HEK293 (cell line): Measurements from ENCODE around the gene MED14.

Source experiments
- CTCF ChIA-PET: fragments of 350-600 bp; formaldehyde crosslinking; extraction: SDS; loops from one replicate; lab custom pipeline; 2021; ENCODE audit warnings: antibody characterized with exemption; lab: Yijun Ruan, JAX
- POLR2A ChIA-PET: fragments of 300-600 bp; formaldehyde crosslinking; extraction: SDS; loops from one replicate; lab custom pipeline; 2020; ENCODE audit warnings: antibody characterized with exemption, inconsistent platforms; lab: Yijun Ruan, JAX
- H3K27ac ChIP-seq: fragments of 200-500 bp; sonication (Bioruptor generic); 2 replicates; pipeline ENCODE4 v1.5.1; 2014; ENCODE audit warnings: low read depth, low read length, control low read depth, inconsistent platforms; ENCODE audit errors: extremely low read depth
- H3K36me3 ChIP-seq, 2 experiments: fragments of 200-500 bp in 1 of 2; sonication (Bioruptor generic) in 1 of 2; 1 replicate in 1 of 2; 2 replicates in 1 of 2; pipeline ENCODE4 v1.5.1; 2014 to 2017; ENCODE audit warnings: inconsistent platforms in 2 of 2, low read length in 2 of 2; ENCODE audit not compliant: control insufficient read depth in 2 of 2, insufficient read depth in 1 of 2
- H3K4me1 ChIP-seq: fragments of 200-500 bp; sonication (Bioruptor generic); 2 replicates; pipeline ENCODE4 v1.5.1; 2014; ENCODE audit warnings: mild to moderate bottlenecking, low read length, inconsistent platforms; ENCODE audit not compliant: control insufficient read depth, insufficient read depth
- H3K4me3 ChIP-seq: 2 replicates; pipeline ENCODE4 v1.5.1; 2011; ENCODE audit warnings: low read depth, mild to moderate bottlenecking, control low read depth, low read length, moderate library complexity
- H3K9me3 ChIP-seq: fragments of 200-500 bp; sonication (Bioruptor generic); 2 replicates; pipeline ENCODE4 v1.5.1; 2014; ENCODE audit warnings: low read depth, low read length, inconsistent platforms; ENCODE audit not compliant: control insufficient read depth, insufficient read depth
- HIC1 ChIP-seq: fragments of 450-650 bp; formaldehyde crosslinking; IDR thresholded peaks from 2 replicates; pipeline ENCODE4 v1.5.1; 2016; ENCODE audit warnings: missing biosample characterization, missing genetic modification characterization
- PRDM10 ChIP-seq: fragments of 450-650 bp; formaldehyde crosslinking; IDR thresholded peaks from 2 replicates; pipeline ENCODE4 v1.5.1; 2016; ENCODE audit warnings: missing biosample characterization, missing genetic modification characterization
- SCRT2 ChIP-seq: fragments of 450-650 bp; formaldehyde crosslinking; IDR thresholded peaks from 2 replicates; pipeline ENCODE4 v1.5.1; 2016; ENCODE audit warnings: missing biosample characterization, missing genetic modification characterization
- TRIM28 ChIP-seq: IDR thresholded peaks from 2 replicates; pipeline ENCODE4 v1.6.1; 2011; ENCODE audit warnings: low read length, control low read depth, borderline replicate concordance
- ZFP3 ChIP-seq: fragments of 450-650 bp; formaldehyde crosslinking; IDR thresholded peaks from 2 replicates; pipeline ENCODE4 v1.5.1; 2016; ENCODE audit warnings: low read depth, missing biosample characterization, missing genetic modification characterization
- ZNF223 ChIP-seq: fragments of 450-650 bp; formaldehyde crosslinking; IDR thresholded peaks from 2 replicates; pipeline ENCODE4 v1.5.1; 2016; ENCODE audit warnings: missing biosample characterization, missing genetic modification characterization
- ZNF26 ChIP-seq: fragments of 450-650 bp; formaldehyde crosslinking; IDR thresholded peaks from 2 replicates; pipeline ENCODE4 v1.5.1; 2016; ENCODE audit warnings: missing biosample characterization, missing genetic modification characterization
- ZNF48 ChIP-seq: fragments of 450-650 bp; formaldehyde crosslinking; IDR thresholded peaks from 2 replicates; pipeline ENCODE4 v1.5.1; 2016; ENCODE audit warnings: missing biosample characterization, missing genetic modification characterization
- ZNF596 ChIP-seq: fragments of 450-650 bp; IDR thresholded peaks from 2 replicates; pipeline ENCODE4 v1.5.0; 2018; ENCODE audit warnings: missing biosample characterization, mild to moderate bottlenecking, missing genetic modification characterization, moderate library complexity
- ZNF692 ChIP-seq: fragments of 450-650 bp; formaldehyde crosslinking; IDR thresholded peaks from 2 replicates; pipeline ENCODE4 v1.5.1; 2016; ENCODE audit warnings: missing biosample characterization, missing genetic modification characterization

The MED14 gene

GRCh38 chrX:40746521-40746920, 11.2 kb upstream of the MED14 start:
- H3K27ac ChIP-seq, result no peak overlapping the region
- no peaks in the 10 kb centered on the region for H3K9me3 ChIP-seq
- H3K4me3 ChIP-seq, result no peak overlapping the region
- no peak for TF ChIP-seq ZFP3 (tag by site-specific recombination)
- TF ChIP-seq, all 188 proteins: peak for 0
- ChIA-PET POLR2A (no interaction called here), CTCF (no interaction called here)
- H3K36me3 ChIP-seq, result no peaks in the 10 kb centered on the region
- no peaks in the 10 kb centered on the region for H3K4me1 ChIP-seq

- peaks cover 32% of the 10 kb centered on the region for H3K4me1 ChIP-seq
- POLR2A ChIA-PET, result interaction anchor here (0.7 to 2.0 kb wide), 8 partner anchors 14 to 379 kb away, joined by 3 to 10 read pairs (median 4); partner anchors contain the start of genes CXorf38 and USP9X
- TF ChIP-seq PRDM10, result 0 out of 2 replicates have a peak, but pooled peaks have one; percentile 56
- TF ChIP-seq TRIM28, result peak; percentile 49; the same call in 1 of the 2 replicates
- no peak for TF ChIP-seq ZNF223 (tag by site-specific recombination)
- 0 out of 2 replicates have a peak, but pooled peaks have one; percentile 3 for TF ChIP-seq HIC1 (tag by site-specific recombination)
- TF ChIP-seq, all 188 proteins: peak for 3
- CTCF ChIA-PET, result interaction anchor here (0.5 to 1.8 kb wide), 10 partner anchors 9 to 186 kb away, joined by 3 to 6 read pairs (median 4); no protein-coding TSS in a partner anchor
- Histone ChIP-seq H3K27ac (peak overlapping the region; percentile 98), H3K4me3 (peak overlapping the region; percentile 98), H3K9me3 (no peaks in the 10 kb centered on the region), H3K36me3 (no peaks in the 10 kb centered on the region; a peak in 1 of 3 replicates)
Observed at GRCh38 chrX:40736170-40736505, 796 bp upstream of the MED14 start.

GRCh38 chrX:40734971-40735324, 394 bp downstream of the MED14 start:
- Histone ChIP-seq H3K4me3 (peak overlapping the region; percentile 98), H3K9me3 (no peaks in the 10 kb centered on the region), H3K36me3 (no peaks in the 10 kb centered on the region; a peak in 1 of 3 replicates), H3K4me1 (peaks cover 32% of the 10 kb centered on the region), H3K27ac (peak overlapping the region; percentile 98)
- ChIA-PET CTCF (interaction anchor here (0.7 to 1.8 kb wide), 9 partner anchors 10 to 1008 kb away, joined by 3 to 4 read pairs (median 3); no protein-coding TSS in a partner anchor), POLR2A (interaction anchor here (0.6 to 2.0 kb wide), 13 partner anchors 9 to 380 kb away, joined by 3 to 10 read pairs (median 3); partner anchors contain the start of genes CXorf38 and USP9X)
- TF ChIP-seq ZNF48 (tag by site-specific recombination), result no peak
- TF ChIP-seq SCRT2 (tag by site-specific recombination), result peak; percentile 45
- no peak for TF ChIP-seq ZNF26
- 0 out of 2 replicates have a peak, but pooled peaks have one; percentile 16 for TF ChIP-seq ZNF596 (tag by site-specific recombination)

- Histone ChIP-seq H3K4me1 (peaks cover 27% of the 10 kb centered on the region), H3K27ac (no peak overlapping the region), H3K36me3 (no peaks in the 10 kb centered on the region; a peak in 1 of 3 replicates), H3K9me3 (no peaks in the 10 kb centered on the region), H3K4me3 (peak overlapping the region; percentile 98)
- POLR2A ChIA-PET, result no interaction called here
- TF ChIP-seq ZNF692 (tag by site-specific recombination), result no peak
- CTCF ChIA-PET, result interaction anchor here (0.7 to 1.4 kb wide), 2 partner anchors 41 to 60 kb away, joined by 6 to 8 read pairs; no protein-coding TSS in a partner anchor
Observed at GRCh38 chrX:40733706-40734105, 1.6 kb downstream of the MED14 start.
